22Rv1 (cell line): Measurements from ENCODE around the gene CYP4F8.

ENCODE experiments used
- H3K27ac ChIP-seq: fragments of 450-650 bp; 2 replicates; pipeline ENCODE4 v1.5.1; 2017
- ZFX ChIP-seq: fragments of 450-650 bp; IDR thresholded peaks from 2 replicates; pipeline ENCODE4 v1.6.1; 2017; ENCODE audit warnings: antibody characterized with exemption, borderline replicate concordance
- TF ChIP-seq, protein P1 (sequence below): fragments of 450-650 bp; IDR thresholded peaks from 2 replicates; pipeline ENCODE4 v1.5.1; 2017; ENCODE audit warnings: mild to moderate bottlenecking

CYP4F8 gene

DNA sequence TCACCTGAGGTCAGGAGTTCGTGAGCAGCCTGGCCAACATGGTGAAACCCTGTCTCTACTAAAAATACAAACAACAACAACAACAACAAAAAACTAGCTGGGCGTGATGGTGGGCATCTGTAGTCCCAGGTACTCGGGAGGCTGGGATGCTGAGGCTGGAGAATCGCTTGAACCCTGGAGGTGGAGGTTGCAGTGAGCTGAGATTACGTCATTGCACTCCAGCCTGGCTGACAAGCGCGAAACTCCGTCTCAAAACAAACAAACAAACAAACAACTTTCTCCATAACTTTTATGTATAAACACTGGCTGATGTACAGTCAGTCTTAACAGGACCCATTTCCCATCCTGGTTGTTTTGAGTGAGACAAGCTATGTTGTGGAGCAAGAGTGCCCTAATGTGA, 5.8 kb upstream of the CYP4F8 start:
- TF ChIP-seq, protein P1, sequence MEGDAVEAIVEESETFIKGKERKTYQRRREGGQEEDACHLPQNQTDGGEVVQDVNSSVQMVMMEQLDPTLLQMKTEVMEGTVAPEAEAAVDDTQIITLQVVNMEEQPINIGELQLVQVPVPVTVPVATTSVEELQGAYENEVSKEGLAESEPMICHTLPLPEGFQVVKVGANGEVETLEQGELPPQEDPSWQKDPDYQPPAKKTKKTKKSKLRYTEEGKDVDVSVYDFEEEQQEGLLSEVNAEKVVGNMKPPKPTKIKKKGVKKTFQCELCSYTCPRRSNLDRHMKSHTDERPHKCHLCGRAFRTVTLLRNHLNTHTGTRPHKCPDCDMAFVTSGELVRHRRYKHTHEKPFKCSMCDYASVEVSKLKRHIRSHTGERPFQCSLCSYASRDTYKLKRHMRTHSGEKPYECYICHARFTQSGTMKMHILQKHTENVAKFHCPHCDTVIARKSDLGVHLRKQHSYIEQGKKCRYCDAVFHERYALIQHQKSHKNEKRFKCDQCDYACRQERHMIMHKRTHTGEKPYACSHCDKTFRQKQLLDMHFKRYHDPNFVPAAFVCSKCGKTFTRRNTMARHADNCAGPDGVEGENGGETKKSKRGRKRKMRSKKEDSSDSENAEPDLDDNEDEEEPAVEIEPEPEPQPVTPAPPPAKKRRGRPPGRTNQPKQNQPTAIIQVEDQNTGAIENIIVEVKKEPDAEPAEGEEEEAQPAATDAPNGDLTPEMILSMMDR: no peak
- TF ChIP-seq ZFX: no peak
- no peak overlapping the region for H3K27ac ChIP-seq

DNA sequence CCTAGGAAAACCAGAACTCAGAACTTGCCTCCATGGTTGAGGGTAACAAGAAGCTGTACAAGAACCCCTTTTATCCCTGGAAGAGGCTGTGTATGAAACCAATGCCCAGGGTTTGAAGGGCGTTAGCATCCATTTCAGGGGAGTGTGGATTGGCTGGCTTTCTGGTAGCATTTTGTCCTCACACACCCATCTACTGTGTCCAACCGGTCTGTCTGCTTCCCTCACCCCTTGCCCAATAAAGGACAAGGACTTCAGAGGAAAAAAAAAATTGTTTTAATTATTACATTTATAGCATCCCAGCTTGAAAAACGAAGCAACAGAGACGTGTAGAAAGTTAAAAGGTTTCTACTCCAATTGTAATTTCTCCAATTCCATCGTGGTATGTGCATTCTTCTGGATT, 2.7 kb upstream of the CYP4F8 start:
- no peak overlapping the region for H3K27ac ChIP-seq
- TF ChIP-seq ZFX: no peak
- TF ChIP-seq, protein P1: no peak

DNA sequence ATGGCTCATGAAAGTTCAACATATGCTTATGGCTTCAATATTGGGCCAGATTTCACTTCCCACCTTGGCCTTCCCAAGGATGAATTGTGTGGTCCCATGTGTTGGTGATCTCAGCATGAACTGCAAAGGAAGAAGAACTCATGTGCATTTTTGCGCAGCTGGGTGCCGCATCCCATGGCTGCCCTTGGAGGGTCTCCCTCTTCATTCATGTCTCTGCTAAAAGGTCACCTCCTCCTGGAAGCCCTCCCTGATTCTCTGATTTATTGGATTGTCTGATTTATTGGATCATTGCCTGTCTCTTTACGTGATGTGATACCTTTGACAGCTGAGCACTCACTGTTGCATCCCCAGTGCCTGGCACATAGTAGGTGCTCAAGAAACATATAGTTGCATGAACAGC, 1.7 kb upstream of the CYP4F8 start:
- no peak overlapping the region for H3K27ac ChIP-seq
- TF ChIP-seq, protein P1: no peak
- no peak for TF ChIP-seq ZFX

DNA sequence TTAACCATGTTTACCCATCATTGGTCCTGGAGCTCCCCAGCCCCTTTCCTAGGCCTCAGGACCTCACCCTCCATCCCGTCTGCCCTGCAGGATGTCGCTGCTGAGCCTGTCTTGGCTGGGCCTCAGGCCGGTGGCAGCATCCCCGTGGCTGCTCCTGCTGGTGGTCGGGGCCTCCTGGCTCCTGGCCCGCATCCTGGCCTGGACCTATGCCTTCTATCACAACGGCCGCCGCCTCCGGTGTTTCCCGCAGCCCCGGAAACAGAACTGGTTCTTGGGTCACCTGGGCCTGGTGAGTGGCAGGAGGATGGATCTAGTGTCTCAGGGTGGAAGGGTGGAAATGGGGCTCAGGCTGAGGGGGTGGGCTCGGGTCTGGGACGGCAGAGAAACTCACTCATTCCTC, 508 bp downstream of the CYP4F8 start:
- TF ChIP-seq, protein P1: no peak
- TF ChIP-seq ZFX: no peak
- no peak overlapping the region for H3K27ac ChIP-seq

DNA sequence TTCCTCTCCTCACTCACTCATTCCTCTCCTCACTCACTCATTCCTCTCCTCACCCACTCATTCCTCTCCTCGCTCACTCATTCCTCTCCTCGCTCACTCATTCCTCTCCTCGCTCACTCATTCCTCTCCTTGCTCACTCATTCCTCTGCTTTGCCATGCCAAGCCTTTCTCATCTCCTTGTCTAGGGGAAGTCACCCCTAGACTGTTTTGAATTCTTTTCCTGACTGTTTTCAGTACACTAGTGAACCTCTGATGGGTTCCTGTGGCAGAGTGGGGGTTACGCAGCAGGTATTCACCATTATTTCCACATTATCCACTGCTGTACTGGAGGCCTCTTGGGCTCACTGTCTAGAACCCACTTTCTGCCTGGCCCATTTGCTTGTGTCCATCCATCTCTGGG, 1.2 kb downstream of the CYP4F8 start:
- TF ChIP-seq, protein P1: no peak
- no peak for TF ChIP-seq ZFX

DNA sequence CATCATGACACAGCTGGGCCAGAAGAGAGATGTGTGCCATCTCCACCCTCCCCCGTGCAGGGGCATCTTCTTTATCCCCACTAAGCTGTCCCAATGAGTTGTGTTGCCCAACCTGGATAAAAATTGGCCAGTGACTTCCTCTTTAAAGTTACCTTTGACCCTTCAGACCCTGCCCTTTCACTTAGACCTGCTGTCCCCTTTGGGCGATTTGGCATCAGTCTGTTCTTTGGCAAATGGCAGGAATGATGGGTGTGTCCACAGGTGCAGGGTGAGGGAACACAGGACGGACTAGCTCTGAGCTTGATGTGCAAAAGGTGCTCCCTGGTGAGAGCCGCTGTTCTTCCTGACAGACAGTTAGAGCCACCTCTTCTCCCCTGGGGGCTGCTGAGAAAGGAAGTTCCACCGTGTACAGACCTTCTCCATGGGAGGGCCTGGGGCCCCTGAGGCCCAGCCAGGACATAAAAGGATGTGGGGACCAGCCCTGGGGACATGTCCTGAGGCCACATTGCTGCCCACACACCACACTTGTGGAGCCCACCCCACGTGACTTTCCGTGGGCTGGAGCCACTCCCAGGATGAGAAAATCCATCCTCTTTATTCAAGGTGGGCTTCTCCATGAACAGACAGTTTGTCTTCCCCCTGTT, 1.7 kb downstream of the CYP4F8 start:
- no peak for TF ChIP-seq ZFX
- TF ChIP-seq, protein P1: no peak
- H3K27ac ChIP-seq: no peak overlapping the region

More for the DNA sequence above, 1.2 kb downstream of the CYP4F8 start:
- H3K27ac ChIP-seq: no peak overlapping the region

DNA sequence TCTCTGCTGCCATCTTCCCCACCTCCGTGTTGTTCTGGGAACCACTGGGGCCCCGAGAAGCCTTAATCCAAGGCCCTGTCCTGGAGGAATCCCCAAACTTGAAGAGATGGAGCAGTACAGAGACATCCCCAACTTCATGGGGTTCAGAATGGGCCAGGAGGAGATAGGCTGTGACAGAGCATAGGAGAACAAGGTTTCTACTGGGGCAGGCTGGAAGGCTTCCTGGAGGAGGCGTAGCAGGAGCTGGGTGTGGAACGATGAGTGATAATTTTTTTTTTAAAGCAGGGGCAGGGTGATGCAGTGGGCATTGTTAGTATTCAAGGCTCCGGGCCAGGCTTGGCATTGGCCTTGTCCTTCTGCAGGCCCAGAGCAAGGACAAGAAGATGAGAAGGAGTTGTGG, 3.3 kb downstream of the CYP4F8 start:
- no peak for TF ChIP-seq ZFX
- TF ChIP-seq, protein P1: no peak

More for the DNA sequence above, 3.3 kb downstream of the CYP4F8 start:
- H3K27ac ChIP-seq: no peak overlapping the region
